Limb (tissue), 2 donors: Measurements from ENCODE around the gene ZNF648.
"Not testable (repeated sequence)": the region's sequence is repeated elsewhere in the genome, so short reads cannot be mapped to it uniquely, and the experiment has no call there.

Experiments
- DNase-seq, 2 donors: peaks; one replicate each; pipeline ENCODE4 v3.0.0-alpha.2; 2016; ENCODE audit errors: extremely low spot score in 2 of 2

Gene ZNF648

GRCh38 chr1:182061594-182061993, at the start of gene ZNF648:
ZNF648 (minus strand) TSS chr1:182061712; CDS start chr1:182058010, 3,702 bp downstream.
- no peak for DNase-seq

GRCh38 chr1:182110635-182111034, 49.1 kb upstream of the ZNF648 start:
- DNase-seq, result no peak

- no peak for DNase-seq
Observed at GRCh38 chr1:182109771-182110170, 48.3 kb upstream of the ZNF648 start.

GRCh38 chr1:182107209-182107608, 45.7 kb upstream of the ZNF648 start:
- DNase-seq, result no peak

GRCh38 chr1:182102043-182102416, 40.5 kb upstream of the ZNF648 start:
- DNase-seq, result no peak

- DNase-seq, result no peak
Observed at GRCh38 chr1:182101415-182102042, 40.0 kb upstream of the ZNF648 start.

GRCh38 chr1:182098301-182098700, 36.8 kb upstream of the ZNF648 start:
- no peak for DNase-seq

- no peak for DNase-seq
Observed at GRCh38 chr1:182095946-182096345, 34.4 kb upstream of the ZNF648 start.

GRCh38 chr1:182094514-182095005, 33.0 kb upstream of the ZNF648 start:
- DNase-seq, result not testable (repeated sequence)

GRCh38 chr1:182093781-182094180, 32.3 kb upstream of the ZNF648 start:
- DNase-seq, result no peak

- no peak for DNase-seq
Observed at GRCh38 chr1:182092336-182092735, 30.8 kb upstream of the ZNF648 start.

GRCh38 chr1:182091083-182091482, 29.6 kb upstream of the ZNF648 start:
- DNase-seq, result no peak

- DNase-seq, result no peak
Observed at GRCh38 chr1:182087719-182088350, 26.3 kb upstream of the ZNF648 start.

GRCh38 chr1:182087304-182087703, 25.8 kb upstream of the ZNF648 start:
- no peak for DNase-seq

- no peak for DNase-seq
Observed at GRCh38 chr1:182086620-182087019, 25.1 kb upstream of the ZNF648 start.

GRCh38 chr1:182086136-182086535, 24.6 kb upstream of the ZNF648 start:
- no peak for DNase-seq

GRCh38 chr1:182085726-182086125, 24.2 kb upstream of the ZNF648 start:
- no peak for DNase-seq

GRCh38 chr1:182084487-182085316, 23.2 kb upstream of the ZNF648 start:
- DNase-seq, result peak; percentile 73 to 89

- DNase-seq, result no peak
Observed at GRCh38 chr1:182083851-182084486, 22.5 kb upstream of the ZNF648 start.

GRCh38 chr1:182080955-182081582, 19.6 kb upstream of the ZNF648 start:
- peak in 1 of 2 donors; percentile 19 for DNase-seq

GRCh38 chr1:182080040-182080439, 18.5 kb upstream of the ZNF648 start:
- DNase-seq, result no peak
